ENCODE data around the gene KSR1.
A peak's percentile ranks its signal among the peaks of the same experiment; 100 is the strongest.
"Not testable (repeated sequence)": the region's sequence is repeated elsewhere in the genome, so short reads cannot be mapped to it uniquely, and the experiment has no call there.

Gene KSR1

GRCh38 chr17:27426471-27426870 is 29.8 kb upstream of the KSR1 start:
- not testable (repeated sequence) for DNase-seq (ENCODE audit: low read depth)

DNA sequence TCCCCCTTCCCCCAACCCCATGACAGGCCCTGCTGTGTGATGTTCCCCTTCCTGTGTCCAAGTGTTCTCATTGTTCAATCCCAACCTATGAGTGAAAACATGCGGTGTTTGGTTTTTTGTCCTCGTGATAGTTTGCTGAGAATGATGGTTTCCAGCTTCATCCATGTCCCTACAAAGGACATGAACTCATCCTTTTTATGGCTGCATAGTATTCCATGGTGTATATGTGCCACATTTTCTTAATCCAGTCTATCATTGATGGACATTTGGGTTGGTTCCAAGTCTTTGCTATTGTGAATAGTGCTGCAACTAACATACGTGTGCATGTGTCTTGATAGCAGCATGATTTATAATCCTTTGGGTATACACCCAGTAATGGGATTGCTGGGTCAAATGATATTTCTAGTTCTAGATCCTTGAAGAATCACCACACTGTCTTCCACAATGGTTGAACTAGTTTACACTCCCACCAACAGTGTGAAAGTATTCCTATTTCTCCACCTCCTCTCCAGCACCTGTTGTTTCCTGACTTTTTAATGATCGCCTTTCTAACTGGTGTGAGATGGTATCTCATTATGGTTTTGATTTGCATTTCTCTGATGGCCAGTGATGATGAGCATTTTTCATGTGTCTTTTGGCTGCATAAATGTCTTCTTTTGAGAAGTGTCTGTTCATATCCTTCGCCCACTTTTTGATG is 28.9 kb upstream of the KSR1 start:
- not testable (repeated sequence) for DNase-seq (ENCODE audit: low read depth)

- no peak for DNase-seq (ENCODE audit: low read depth)
These were observed 27.3 kb upstream of the KSR1 start for GRCh38 chr17:27428781-27429505.

DNA sequence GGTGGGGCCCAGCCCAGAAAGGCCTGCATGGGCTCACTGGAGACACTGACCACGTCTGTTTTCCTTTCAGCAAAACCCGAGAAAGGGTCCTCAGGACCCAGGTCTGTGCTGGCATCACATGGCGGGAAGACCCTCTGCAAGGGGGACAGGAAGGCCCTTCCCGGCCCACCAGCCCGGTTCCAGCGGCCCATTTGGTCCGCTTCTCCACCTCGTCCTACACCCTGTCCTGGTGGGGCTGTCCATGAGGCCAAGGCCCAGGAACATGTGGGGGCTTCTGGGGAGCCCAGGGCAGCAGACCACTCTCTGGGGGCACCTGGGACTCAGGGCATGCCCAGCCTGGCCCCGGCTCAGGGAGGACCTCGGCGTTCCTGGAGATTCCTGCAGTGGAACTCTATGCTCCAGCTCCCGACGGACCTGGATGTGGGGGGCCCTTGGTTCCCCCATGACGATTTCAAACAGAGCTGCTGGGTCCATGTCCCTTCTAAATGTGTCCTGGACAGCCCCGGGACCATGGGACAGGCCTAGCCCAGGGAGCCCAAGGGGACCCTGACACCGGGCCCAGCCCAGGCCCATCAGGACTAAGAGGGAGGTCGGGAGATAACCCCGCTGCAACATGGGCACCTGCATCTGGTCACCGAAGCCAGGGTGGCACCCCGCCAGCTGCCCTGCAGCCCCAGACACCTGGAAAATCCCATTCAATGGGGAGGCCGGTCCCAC is 26.4 kb upstream of the KSR1 start:
- no peak for DNase-seq (ENCODE audit: low read depth)

- no peak for DNase-seq (ENCODE audit: low read depth)
These were observed 25.8 kb upstream of the KSR1 start for GRCh38 chr17:27430383-27430840.

- DNase-seq (ENCODE audit: low read depth) = no peak
These were observed 25.3 kb upstream of the KSR1 start for GRCh38 chr17:27430882-27431491.

DNA sequence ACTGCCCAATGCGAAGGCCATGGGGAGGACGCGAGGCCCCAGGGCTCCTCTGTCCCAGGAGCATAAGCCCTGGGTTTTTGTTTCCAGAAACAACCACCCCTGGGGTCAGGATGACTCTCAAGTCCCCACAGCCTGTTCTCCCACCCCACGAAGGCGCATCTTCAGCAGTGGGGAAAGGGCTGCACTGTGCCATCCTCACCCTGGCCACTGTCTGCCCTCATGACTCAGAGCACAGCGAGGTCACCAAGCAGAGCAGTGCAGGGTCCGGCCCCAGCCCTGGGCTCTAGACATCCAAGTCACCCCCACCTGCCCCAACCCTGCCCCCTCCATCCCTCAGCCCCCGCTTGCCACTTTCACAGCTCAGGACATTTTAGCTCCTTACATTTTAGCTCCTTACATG is 22.7 kb upstream of the KSR1 start:
- DNase-seq (ENCODE audit: low read depth) = no peak

- not testable (repeated sequence) for DNase-seq (ENCODE audit: low read depth)
These were observed 20.7 kb upstream of the KSR1 start for GRCh38 chr17:27435431-27436070.

GRCh38 chr17:27438348-27438998 is 17.8 kb upstream of the KSR1 start:
- DNase-seq (ENCODE audit: low read depth) = no peak

DNA sequence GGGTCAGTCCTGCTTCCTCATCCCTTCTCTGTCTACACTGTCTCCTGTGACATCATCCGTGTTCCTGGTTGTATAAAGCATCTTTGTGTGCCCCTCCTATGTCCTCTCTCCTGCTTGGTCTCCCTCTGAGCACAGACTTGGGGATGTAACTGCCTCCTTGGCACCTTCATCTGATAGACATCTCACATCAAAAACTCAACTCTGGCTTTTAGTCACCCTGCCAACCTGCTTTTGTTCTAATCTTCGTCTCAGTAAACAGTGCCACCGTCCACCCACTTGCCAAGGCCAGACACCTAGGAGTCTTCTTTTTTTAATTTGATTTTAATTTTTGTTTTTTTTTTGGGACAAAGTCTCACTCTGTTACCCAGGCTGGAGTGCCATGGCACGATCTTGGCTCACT is 16.9 kb upstream of the KSR1 start:
- DNase-seq (ENCODE audit: low read depth) = no peak

DNA sequence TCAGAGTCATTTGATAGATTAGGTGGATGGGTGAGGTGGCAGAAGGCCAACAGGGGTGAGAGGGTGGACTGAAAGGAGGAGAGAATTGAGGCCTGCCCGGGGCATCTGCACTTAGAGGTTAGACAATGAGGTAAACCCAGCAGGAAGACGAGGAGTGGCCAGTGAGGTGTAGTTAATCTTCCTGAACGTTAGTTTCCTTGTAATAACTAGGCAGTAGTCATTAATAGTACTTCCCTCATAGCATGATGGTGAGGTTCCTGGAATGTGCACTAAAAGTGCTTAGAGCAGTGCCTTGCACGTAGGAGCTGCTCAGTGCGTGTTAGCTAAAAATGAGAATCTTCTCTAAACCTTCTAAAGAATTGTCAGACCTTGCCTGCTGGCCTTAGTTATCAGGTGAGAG is 13.5 kb upstream of the KSR1 start:
- DNase-seq (ENCODE audit: low read depth) = no peak

DNA sequence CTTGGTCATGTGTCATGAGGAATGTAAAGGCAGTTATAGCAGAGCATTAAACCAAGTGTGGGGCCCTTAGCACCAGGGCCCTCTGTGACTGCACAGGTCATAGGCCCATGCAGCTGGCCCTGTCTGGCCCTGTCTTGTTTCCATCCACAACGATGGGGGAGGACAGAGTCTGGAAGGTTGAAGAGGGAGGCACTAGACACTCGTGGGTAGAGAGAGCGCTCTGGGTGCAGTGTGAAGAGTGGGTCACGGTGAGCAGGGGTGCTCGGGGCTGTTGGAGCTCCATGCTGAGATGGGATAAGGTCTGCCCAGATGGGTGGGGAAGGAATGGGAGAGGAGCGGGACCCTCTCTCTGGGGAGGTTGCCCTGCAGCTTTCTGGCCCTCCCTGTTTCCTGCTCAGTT is 12.8 kb upstream of the KSR1 start:
- DNase-seq (ENCODE audit: low read depth) = no peak

DNA sequence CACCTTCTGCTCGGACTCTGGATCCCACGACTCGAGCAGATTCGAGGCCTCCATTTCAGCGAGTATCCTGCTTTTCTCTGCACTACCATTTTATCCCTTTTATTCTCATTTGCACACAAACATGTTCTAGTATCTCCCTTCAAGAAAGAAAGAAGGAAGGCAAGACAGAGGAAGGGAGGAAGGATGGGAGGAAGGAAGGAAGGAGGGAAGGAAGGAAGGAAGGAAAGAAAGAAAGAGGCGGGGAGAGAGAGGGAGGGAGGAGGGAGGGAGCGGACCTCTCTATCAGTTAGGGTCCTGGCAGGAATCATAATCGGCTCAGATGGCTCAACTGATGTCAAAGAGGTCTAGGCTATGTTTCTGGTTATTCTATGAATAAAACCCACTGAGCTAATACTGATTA is 10.3 kb upstream of the KSR1 start:
- DNase-seq (ENCODE audit: low read depth) = no peak

- peak; percentile 98 for DNase-seq (ENCODE audit: low read depth)
These were observed 9.5 kb upstream of the KSR1 start for GRCh38 chr17:27446569-27447301.

GRCh38 chr17:27448534-27448933 is 7.7 kb upstream of the KSR1 start:
- not testable (repeated sequence) for DNase-seq (ENCODE audit: low read depth)

DNA sequence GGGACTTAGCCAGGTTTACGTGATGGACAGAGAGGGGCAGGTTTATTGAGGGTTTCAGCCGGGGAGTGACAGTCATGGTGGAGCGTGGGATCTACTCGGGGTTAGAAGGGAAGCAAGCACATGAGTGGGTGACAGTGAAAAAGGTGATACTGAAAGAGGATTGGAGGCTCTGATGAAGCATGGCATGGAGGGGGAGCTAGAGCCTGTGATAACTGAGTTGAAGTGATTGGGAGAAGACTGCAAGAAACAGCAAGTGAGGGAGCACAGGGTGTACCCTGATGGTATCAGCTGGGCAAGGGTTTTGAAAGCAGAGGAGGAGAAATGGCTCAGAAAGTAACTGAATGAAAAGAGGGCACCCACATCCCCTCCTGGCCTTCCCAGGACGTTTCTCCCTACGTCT is 6.7 kb upstream of the KSR1 start:
- DNase-seq (ENCODE audit: low read depth) = no peak

DNA sequence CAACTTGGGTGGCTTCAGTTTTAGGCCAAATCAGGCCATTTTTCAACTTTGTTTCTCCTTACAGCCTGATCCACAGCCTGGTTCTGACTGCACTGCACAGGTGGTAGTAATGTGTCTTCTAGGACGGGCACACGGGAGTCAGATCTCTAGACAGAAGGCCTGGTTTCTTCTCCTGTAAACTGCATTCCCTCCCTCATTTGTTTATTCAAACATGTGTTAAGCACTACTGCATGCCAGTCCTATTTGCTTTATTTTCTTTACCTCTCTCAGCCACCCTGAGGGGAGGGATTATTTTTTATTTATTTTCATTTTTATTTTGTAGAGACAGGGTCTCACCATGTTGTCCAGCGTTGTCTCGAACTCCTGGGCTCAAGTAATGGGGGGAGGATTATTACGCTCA is 6.3 kb upstream of the KSR1 start:
- DNase-seq (ENCODE audit: low read depth) = no peak

DNA sequence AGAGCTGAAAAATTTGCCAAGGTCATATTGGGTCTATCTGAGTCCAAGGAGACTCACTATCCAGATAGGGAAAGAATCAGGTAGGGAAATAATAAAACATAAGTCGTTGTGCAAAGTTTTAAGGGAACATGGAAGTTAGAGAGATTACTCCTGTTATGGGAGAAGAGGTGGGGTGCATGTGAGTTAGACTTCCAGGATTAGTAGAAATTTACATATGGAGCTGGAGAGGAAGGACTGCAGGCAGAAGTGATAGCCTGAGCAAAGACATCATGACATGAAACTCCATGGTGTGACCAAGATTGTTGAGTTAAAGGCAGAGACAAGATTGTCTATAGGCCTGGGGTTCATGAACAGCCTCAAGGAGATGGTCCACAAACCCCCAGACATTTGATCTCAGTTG is 5.8 kb upstream of the KSR1 start:
- no peak for DNase-seq (ENCODE audit: low read depth)

GRCh38 chr17:27451906-27452305 is 4.3 kb upstream of the KSR1 start:
- no peak for DNase-seq (ENCODE audit: low read depth)

GRCh38 chr17:27452828-27453227 is 3.4 kb upstream of the KSR1 start:
- no peak for DNase-seq (ENCODE audit: low read depth)

DNA sequence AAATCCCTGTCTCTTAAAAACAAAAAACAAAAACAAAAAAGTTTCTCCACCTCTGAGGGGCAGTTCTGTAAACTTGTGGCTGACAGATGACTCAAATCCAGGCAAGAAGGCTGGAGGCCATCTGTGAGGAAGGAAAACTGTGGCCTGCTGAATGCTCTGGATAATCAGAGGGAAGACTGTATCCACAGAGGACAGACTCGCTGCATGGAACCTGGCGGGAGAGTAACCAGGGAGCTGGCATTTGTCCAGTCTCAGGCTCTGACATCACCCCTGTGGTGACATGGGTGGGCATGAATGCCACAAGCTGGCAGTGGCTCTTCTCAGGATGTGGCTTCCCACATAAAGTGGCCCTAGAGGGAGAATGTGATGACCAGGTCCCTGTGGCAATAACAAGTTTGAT is 2.8 kb upstream of the KSR1 start:
- no peak for DNase-seq (ENCODE audit: low read depth)

Measured in non-pigmented ciliary epithelial cell (primary cell).